Loucy (cell line): Measurements from ENCODE around the gene CTXN2.

ENCODE experiments used
- H2AFZ ChIP-seq: fragments of 200-600 bp; sonication (generic); 2 replicates; pipeline ENCODE4 v1.6.0; 2016; ENCODE audit warnings: antibody characterized with exemption, mild to moderate bottlenecking, low read length, moderate library complexity
- H3F3A ChIP-seq: fragments of 200-600 bp; 2 replicates; pipeline ENCODE4 v1.6.0; 2016; ENCODE audit warnings: antibody characterized with exemption, low read depth, mild to moderate bottlenecking
- H3K27me3 ChIP-seq: fragments of 200-600 bp; sonication (generic); 2 replicates; pipeline ENCODE4 v1.6.1; 2014; ENCODE audit warnings: low read length, mild to moderate bottlenecking; ENCODE audit not compliant: insufficient read depth, poor library complexity, severe bottlenecking
- H3K36me3 ChIP-seq: fragments of 200-600 bp; sonication (generic); 2 replicates; pipeline ENCODE4 v1.6.1; 2016; ENCODE audit warnings: low read length; ENCODE audit not compliant: insufficient read depth
- H3K4me1 ChIP-seq: fragments of 200-600 bp; sonication (generic); 2 replicates; pipeline ENCODE4 v1.5.1; 2014; ENCODE audit warnings: low read length, mild to moderate bottlenecking; ENCODE audit not compliant: insufficient read depth, poor library complexity, severe bottlenecking
- H3K4me2 ChIP-seq: fragments of 200-600 bp; sonication (generic); 2 replicates; pipeline ENCODE4 v1.6.0; 2014; ENCODE audit warnings: antibody characterized with exemption, low read length, low read depth, mild to moderate bottlenecking; ENCODE audit not compliant: poor library complexity, severe bottlenecking
- H3K4me3 ChIP-seq: fragments of 200-600 bp; sonication (generic); 2 replicates; pipeline ENCODE4 v1.5.1; 2014; ENCODE audit warnings: low read length, mild to moderate bottlenecking, mixed read lengths; ENCODE audit not compliant: poor library complexity, severe bottlenecking
- H3K79me2 ChIP-seq: fragments of 200-600 bp; sonication (generic); 2 replicates; pipeline ENCODE4 v1.6.1; 2014; ENCODE audit warnings: low read length; ENCODE audit not compliant: insufficient read depth
- H3K9ac ChIP-seq: fragments of 200-600 bp; sonication (generic); 2 replicates; pipeline ENCODE4 v1.6.0; 2014; ENCODE audit warnings: mild to moderate bottlenecking, low read depth, low read length, moderate library complexity; ENCODE audit not compliant: poor library complexity, severe bottlenecking
- H3K9me2 ChIP-seq: fragments of 200-600 bp; sonication (generic); replicated peaks from 2 replicates; pipeline ENCODE4 v1.6.1; 2016; ENCODE audit warnings: low read depth, low read length, mixed read lengths
- H3K9me3 ChIP-seq: fragments of 200-600 bp; sonication (generic); 2 replicates; pipeline ENCODE4 v1.6.1; 2014; ENCODE audit warnings: mild to moderate bottlenecking, antibody characterized with exemption, low read length, low read depth; ENCODE audit not compliant: insufficient read depth
- H4K20me1 ChIP-seq: fragments of 200-600 bp; sonication (generic); 2 replicates; pipeline ENCODE4 v1.6.0; 2014; ENCODE audit warnings: antibody characterized with exemption, low read length, mild to moderate bottlenecking; ENCODE audit not compliant: insufficient read depth, poor library complexity, severe bottlenecking
- EZH2phosphoT487 ChIP-seq: fragments of 200-600 bp; IDR thresholded peaks from 2 replicates; pipeline ENCODE4 v1.6.1; 2018; ENCODE audit warnings: antibody characterized with exemption, mild to moderate bottlenecking, moderate library complexity, borderline replicate concordance
- TF ChIP-seq, protein P1 (sequence below): fragments of 200-600 bp; sonication (generic); conservative IDR thresholded peaks from 2 replicates; pipeline ENCODE4 v1.5.1; 2014; ENCODE audit warnings: mild to moderate bottlenecking, antibody characterized with exemption, low read length

CTXN2 gene

DNA sequence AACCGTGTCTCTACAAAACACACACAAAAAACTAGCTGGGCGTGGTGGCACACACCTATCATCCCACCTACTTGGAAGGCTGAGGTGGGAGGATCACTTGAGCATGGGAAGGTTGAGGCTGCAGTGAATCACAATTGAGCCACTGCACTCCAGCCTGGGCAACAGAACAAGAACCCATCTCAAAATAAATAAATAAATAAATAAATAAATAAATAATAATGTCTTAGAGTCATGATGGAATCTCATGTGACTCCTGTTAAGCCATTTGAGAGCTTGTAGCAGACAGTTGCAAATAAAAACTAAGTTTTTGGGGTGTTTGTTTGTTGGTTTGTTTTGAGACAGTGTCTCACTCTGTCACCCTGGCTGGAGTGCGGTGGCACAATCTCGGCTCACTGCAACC lies 47.9 kb downstream of the CTXN2 start:
- H3K4me3 ChIP-seq: no peak overlapping the region
- H3K79me2 ChIP-seq: no peaks in the 10 kb centered on the region
- no peaks in the 10 kb centered on the region for H3K4me1 ChIP-seq
- no peak overlapping the region for H2AFZ ChIP-seq
- H4K20me1 ChIP-seq: no peaks in the 10 kb centered on the region
- no peaks in the 10 kb centered on the region for H3K9me3 ChIP-seq
- H3K9me2 ChIP-seq: no peaks in the 10 kb centered on the region
- H3F3A ChIP-seq: no peaks in the 10 kb centered on the region
- H3K4me2 ChIP-seq: no peak overlapping the region
- H3K9ac ChIP-seq: no peak overlapping the region
- no peaks in the 10 kb centered on the region for H3K27me3 ChIP-seq
- TF ChIP-seq, protein P1, sequence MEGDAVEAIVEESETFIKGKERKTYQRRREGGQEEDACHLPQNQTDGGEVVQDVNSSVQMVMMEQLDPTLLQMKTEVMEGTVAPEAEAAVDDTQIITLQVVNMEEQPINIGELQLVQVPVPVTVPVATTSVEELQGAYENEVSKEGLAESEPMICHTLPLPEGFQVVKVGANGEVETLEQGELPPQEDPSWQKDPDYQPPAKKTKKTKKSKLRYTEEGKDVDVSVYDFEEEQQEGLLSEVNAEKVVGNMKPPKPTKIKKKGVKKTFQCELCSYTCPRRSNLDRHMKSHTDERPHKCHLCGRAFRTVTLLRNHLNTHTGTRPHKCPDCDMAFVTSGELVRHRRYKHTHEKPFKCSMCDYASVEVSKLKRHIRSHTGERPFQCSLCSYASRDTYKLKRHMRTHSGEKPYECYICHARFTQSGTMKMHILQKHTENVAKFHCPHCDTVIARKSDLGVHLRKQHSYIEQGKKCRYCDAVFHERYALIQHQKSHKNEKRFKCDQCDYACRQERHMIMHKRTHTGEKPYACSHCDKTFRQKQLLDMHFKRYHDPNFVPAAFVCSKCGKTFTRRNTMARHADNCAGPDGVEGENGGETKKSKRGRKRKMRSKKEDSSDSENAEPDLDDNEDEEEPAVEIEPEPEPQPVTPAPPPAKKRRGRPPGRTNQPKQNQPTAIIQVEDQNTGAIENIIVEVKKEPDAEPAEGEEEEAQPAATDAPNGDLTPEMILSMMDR: no peak
- TF ChIP-seq EZH2phosphoT487: no peak
- H3K36me3 ChIP-seq: no peaks in the 10 kb centered on the region

DNA sequence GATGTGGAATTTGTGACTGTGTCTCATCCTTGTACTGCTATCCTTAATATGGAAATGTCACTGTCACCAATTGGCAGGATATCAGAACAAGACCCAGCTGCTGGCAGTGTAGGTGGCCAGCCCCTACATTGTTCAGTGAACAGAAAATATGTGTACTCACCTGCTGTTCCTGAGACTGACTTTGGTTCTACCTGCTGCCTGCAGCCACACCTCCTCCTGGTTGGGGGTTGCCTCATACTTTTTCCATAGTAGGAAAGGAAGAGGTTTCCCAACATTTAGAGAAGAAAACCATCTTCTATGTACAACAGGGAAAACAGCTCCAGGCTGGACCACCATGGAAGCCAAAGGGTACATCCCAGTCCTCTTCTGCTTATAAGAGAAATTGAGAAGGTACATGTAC lies 50.5 kb downstream of the CTXN2 start:
- H3K4me1 ChIP-seq: no peaks in the 10 kb centered on the region
- H3K4me3 ChIP-seq: no peak overlapping the region
- no peaks in the 10 kb centered on the region for H3K9me3 ChIP-seq
- no peaks in the 10 kb centered on the region for H3K79me2 ChIP-seq
- H3K9me2 ChIP-seq: no peaks in the 10 kb centered on the region
- no peaks in the 10 kb centered on the region for H3F3A ChIP-seq
- no peaks in the 10 kb centered on the region for H3K36me3 ChIP-seq
- TF ChIP-seq, protein P1: no peak
- no peak for TF ChIP-seq EZH2phosphoT487
- no peaks in the 10 kb centered on the region for H3K27me3 ChIP-seq
- H3K9ac ChIP-seq: no peak overlapping the region
- no peaks in the 10 kb centered on the region for H4K20me1 ChIP-seq
- no peak overlapping the region for H2AFZ ChIP-seq
- H3K4me2 ChIP-seq: no peak overlapping the region

DNA sequence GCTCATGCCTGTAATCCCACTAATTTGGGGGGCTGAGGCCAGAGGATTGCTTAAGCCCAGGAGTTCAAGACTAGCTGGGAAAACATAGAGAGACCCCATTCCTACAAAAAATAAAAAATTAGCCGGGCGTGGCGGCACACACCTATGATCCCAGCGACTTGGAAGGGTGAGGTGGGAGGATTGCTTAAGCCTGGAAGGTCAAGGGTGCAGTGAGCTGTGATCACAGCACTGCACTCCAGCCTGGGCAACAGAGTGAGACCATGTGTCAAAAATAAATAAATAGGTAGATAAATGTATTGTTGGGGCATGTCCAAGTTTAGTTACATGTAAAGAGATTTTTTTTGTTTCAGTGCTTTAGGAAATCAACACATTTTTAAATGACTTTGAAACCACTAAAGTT lies 51.1 kb downstream of the CTXN2 start:
- no peaks in the 10 kb centered on the region for H3K36me3 ChIP-seq
- no peak overlapping the region for H3K9ac ChIP-seq
- no peak overlapping the region for H3K4me2 ChIP-seq
- no peaks in the 10 kb centered on the region for H3K4me1 ChIP-seq
- H3K4me3 ChIP-seq: no peak overlapping the region
- no peaks in the 10 kb centered on the region for H3K9me3 ChIP-seq
- no peaks in the 10 kb centered on the region for H4K20me1 ChIP-seq
- no peaks in the 10 kb centered on the region for H3K79me2 ChIP-seq
- no peak overlapping the region for H2AFZ ChIP-seq
- no peaks in the 10 kb centered on the region for H3F3A ChIP-seq
- no peaks in the 10 kb centered on the region for H3K27me3 ChIP-seq
- no peaks in the 10 kb centered on the region for H3K9me2 ChIP-seq
- TF ChIP-seq, protein P1: no peak
- TF ChIP-seq EZH2phosphoT487: no peak
